Measurements from ENCODE around the gene THRSP.

DNA sequence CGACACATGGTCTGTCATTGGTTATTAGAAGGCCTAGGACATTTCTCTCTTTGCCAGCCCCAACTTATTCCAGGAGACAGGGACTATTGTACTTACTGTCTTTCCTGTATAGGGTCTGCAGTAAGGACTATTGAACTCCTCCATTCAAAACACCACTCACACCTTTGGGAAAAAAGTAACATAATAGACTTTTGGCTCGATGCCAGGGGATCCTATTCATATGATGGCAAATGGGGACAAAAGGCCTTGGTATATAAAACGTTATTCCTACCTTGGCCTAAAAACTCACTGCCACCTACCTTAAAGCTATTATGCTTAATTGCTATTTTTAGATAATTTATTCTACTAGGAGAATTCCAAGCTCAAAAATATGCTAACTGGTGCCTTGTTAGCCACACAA is 22.3 kb downstream of the THRSP start:
- TF ChIP-seq CTCF (conservative IDR thresholded peaks at IDR 0.05) (no peak), EZH2 (IDR thresholded peaks at IDR 0.05; ENCODE audit: low read depth) (no peak)

All from PC-9 (cell line).